Lung (tissue), 12 donors: Measurements from ENCODE around the gene MLIP. TPM values are rescaled to one million over a fixed set of nuclear protein-coding genes. Genes with fewer than 3 reads are reported as not detected.

Experiments
- ATAC-seq: fragments of 200-7000 bp; cut with Tn5 transposase; one replicate; pipeline ENCODE4 v1.9.1; 2020; ENCODE audit warnings: moderate number of reproducible peaks; ENCODE audit not compliant: insufficient read depth, low FRiP score
- DNase-seq, 3 donors: peaks; one replicate each; pipeline ENCODE4 v3.0.0-alpha.2; 2013 to 2017
- H3K27ac ChIP-seq, 2 donors: one replicate each; pipeline ENCODE4 v1.5.1; 2013; ENCODE audit warnings: mild to moderate bottlenecking in 2 of 2, moderate library complexity in 2 of 2, control low read depth in 1 of 2, inconsistent platforms in 1 of 2, low read depth in 1 of 2, low read length in 1 of 2
- H3K27me3 ChIP-seq, 3 donors: one replicate each; pipeline ENCODE4 v1.5.1; 2013; ENCODE audit warnings: low read length in 2 of 3; ENCODE audit not compliant: control insufficient read depth in 3 of 3, insufficient read depth in 3 of 3
- H3K36me3 ChIP-seq, 4 donors: one replicate each; pipeline ENCODE4 v1.5.1; 2013; ENCODE audit warnings: low read length in 4 of 4, mild to moderate bottlenecking in 1 of 4, moderate library complexity in 1 of 4; ENCODE audit not compliant: control insufficient read depth in 4 of 4, insufficient read depth in 4 of 4
- H3K4me1 ChIP-seq, 5 donors: one replicate each; pipeline ENCODE4 v1.5.1; 2013; ENCODE audit warnings: low read length in 5 of 5, mild to moderate bottlenecking in 2 of 5, moderate library complexity in 1 of 5; ENCODE audit not compliant: control insufficient read depth in 5 of 5, insufficient read depth in 5 of 5
- H3K4me3 ChIP-seq: one replicate; pipeline ENCODE4 v1.5.1; 2013; ENCODE audit warnings: mild to moderate bottlenecking, control low read depth, moderate library complexity
- H3K9ac ChIP-seq, 2 donors: one replicate each; pipeline ENCODE4 v1.5.1; 2013; ENCODE audit warnings: low read length in 2 of 2, control low read depth in 1 of 2; ENCODE audit not compliant: insufficient read depth in 1 of 2
- H3K9me3 ChIP-seq, 4 donors: one replicate each; pipeline ENCODE4 v1.5.1; 2013; ENCODE audit warnings: low read length in 3 of 4, mild to moderate bottlenecking in 1 of 4, moderate library complexity in 1 of 4; ENCODE audit not compliant: control insufficient read depth in 4 of 4, insufficient read depth in 3 of 4
- CTCF ChIP-seq: IDR thresholded peaks from 2 replicates; pipeline ENCODE4 v1.5.1; 2012; ENCODE audit warnings: mild to moderate bottlenecking; ENCODE audit errors: control extremely low read depth, extremely low read depth
- WGBS, 2 donors: extraction: QIAGEN DNeasy Blood & Tissue Kit; methylation state at CpG; one replicate each; pipeline ENCODE4 v1.1.7; 2013; 5-methylcytosine and 5-hydroxymethylcytosine counted together
- polyA plus RNA-seq, 2 donors: library from polyadenylated mRNA; stranded (reverse); fragments of 200-250 nt; gene quantifications; one replicate each; pipeline ENCODE4 v1.2.1, GENCODE V29; 2013
- total RNA-seq, 2 donors: library from RNA; depleted of rRNA in 1 of 2; stranded (reverse); fragments of >200 nt in 1 of 2; gene quantifications; one replicate each; pipeline ENCODE4 v1.2.1, GENCODE V29; 2014 to 2021
- donor health status: control.
- donor health status: control.
- donor health status: Bipolar disorder and iron deficiency.
- donor health status: healthy.
- donor health status: DM: yes; HTN: yes; CAD: no.

MLIP gene
- total and polyA plus RNA-seq, 4 donors = 0.16 to 1.3 (median 0.35) TPM

- DNase-seq = peak in 2 of 3 donors; percentile 14 to 22
- H3K27me3 ChIP-seq = no peaks in the 10 kb centered on the region
- ATAC-seq = no peak
- no peak for TF ChIP-seq CTCF
- peaks cover 0 to 2% (median 0%) of the 10 kb centered on the region in 4 donors for H3K9me3 ChIP-seq
- H3K27ac ChIP-seq = no peak overlapping the region
- H3K36me3 ChIP-seq = no peaks in the 10 kb centered on the region
- WGBS, 2 donors = 94% methylated on average over 1 of the region's 1 CpG
- H3K4me1 ChIP-seq = peaks cover 0 to 21% (median 0%) of the 10 kb centered on the region in 5 donors
- H3K4me3 ChIP-seq = no peak overlapping the region
- no peak overlapping the region for H3K9ac ChIP-seq
Measured at GRCh38 chr6:54112151-54112650, 958 bp downstream of the MLIP start.

- H3K4me3 ChIP-seq = no peak overlapping the region
- no peaks in the 10 kb centered on the region for H3K36me3 ChIP-seq
- ATAC-seq = no peak
- H3K27me3 ChIP-seq = no peaks in the 10 kb centered on the region
- TF ChIP-seq CTCF = no peak
- 76 to 94% methylated on average over 1 of the region's 1 CpG for WGBS, 2 donors
- H3K9me3 ChIP-seq = peaks cover 0 to 2% (median 0%) of the 10 kb centered on the region in 4 donors
- no peak for DNase-seq
- H3K27ac ChIP-seq = no peak overlapping the region
- peaks cover 0 to 17% (median 0%) of the 10 kb centered on the region in 5 donors for H3K4me1 ChIP-seq
- H3K9ac ChIP-seq = no peak overlapping the region
Measured at GRCh38 chr6:54114991-54115390, 3.7 kb downstream of the MLIP start.

DNA sequence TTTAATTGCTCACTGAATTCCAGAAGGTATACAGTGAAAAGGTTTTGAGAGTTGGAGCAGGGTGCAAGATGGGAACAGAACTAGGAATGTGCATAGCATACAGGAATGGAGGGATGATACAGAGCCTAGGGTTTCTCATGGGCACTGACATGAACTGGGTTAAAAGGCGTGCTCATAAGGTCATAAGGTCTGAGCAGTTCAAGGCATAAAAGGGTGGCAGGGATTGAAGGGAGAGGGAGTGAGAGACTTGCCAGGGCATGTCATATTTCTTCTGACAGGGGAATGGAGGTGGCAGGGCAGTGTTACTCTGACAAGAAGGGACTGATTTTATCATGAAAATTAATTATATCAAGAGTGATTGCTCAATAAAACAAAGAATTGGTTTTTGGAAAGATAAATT lies 4.7 kb downstream of the MLIP start:
- DNase-seq = no peak
- H3K27ac ChIP-seq = peak overlapping the region in 1 of 2 donors; percentile 21
- peaks cover 0 to 2% (median 0%) of the 10 kb centered on the region in 4 donors for H3K9me3 ChIP-seq
- ATAC-seq = no peak
- no peak for TF ChIP-seq CTCF
- no peaks in the 10 kb centered on the region for H3K36me3 ChIP-seq
- H3K4me3 ChIP-seq = no peak overlapping the region
- H3K4me1 ChIP-seq = peaks cover 0 to 16% (median 0%) of the 10 kb centered on the region in 5 donors
- WGBS, 2 donors = 67 to 91% methylated on average over 1 of the region's 1 CpG
- H3K9ac ChIP-seq = no peak overlapping the region
- no peaks in the 10 kb centered on the region for H3K27me3 ChIP-seq

DNA sequence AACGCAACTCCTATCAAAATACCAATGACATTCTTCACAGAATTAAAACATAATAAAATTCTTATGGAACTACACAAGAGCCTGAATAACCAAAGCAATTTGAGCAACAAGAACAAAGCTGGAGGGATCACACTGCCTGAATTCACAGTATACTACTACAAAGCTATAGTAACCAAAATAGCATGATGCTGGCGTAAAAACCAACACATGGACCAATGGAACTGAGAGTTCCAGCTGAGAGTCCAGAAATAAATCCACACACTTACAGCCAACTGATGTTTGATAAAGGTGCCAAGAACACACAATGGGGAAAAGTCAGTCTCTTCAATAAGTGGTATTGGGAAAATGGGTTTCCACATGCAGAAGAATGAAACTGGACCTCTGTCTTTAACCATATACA lies 6.9 kb downstream of the MLIP start:
- ATAC-seq (no peak), DNase-seq (no peak)
- WGBS, 2 donors = 95 to 96% methylated on average over 2 of the region's 2 CpGs
- Histone ChIP-seq H3K9me3 (peaks cover 0 to 2% (median 0%) of the 10 kb centered on the region in 4 donors), H3K4me1 (peaks cover 0 to 8% (median 0%) of the 10 kb centered on the region in 5 donors), H3K27me3 (no peaks in the 10 kb centered on the region), H3K27ac (no peak overlapping the region), H3K4me3 (no peak overlapping the region), H3K9ac (no peak overlapping the region), H3K36me3 (no peaks in the 10 kb centered on the region)
- no peak for TF ChIP-seq CTCF
